NAMALWA (cell line): ENCODE measurements around the gene HLX.

Source experiments
- DNase-seq: peaks from one replicate; pipeline ENCODE4 v3.0.0-alpha.2; 2015; ENCODE audit warnings: low spot score

Gene HLX

DNA sequence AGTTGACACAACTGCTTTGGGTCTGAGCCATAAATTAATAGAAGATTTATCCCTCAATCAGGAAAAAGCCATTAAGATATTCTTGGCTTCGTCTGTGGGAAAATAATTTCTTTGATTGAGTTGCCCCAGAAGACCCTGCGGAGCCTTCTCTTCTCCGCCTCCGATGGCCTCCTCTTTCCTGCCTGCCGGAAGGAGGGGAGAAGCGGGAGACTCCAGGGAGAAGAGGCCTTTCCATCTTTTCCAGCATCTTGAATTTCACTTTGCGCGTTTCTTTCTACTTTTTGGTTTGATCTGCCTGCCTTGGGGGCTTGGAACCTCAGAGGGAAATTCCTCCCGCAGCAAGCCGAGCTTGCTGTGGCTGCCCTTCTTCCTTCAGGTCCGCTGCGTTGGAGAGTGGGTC, 16.8 kb downstream of the HLX start:
- no peak for DNase-seq

DNA sequence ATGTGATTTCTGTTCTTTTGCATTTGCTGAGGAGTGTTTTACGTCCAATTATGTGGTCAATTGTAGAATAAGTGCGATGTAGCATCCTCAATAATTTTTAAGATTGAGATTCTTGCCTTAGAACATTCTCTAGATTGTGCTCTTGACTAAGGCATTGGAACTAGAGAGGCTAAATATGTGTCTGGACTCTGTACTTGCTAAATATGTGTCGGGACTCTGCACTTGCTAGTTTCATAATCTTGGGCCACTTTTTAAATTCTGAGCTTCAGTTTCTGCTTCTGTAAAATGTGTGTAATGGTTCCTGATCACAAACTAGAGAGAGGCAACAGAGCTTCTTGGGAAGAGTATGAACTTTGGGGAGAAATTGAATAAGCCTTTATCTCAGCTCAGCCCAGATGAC, 21.6 kb downstream of the HLX start:
- DNase-seq: no peak

- no peak for DNase-seq
Observed at GRCh38 chr1:220901881-220902280, 22.6 kb downstream of the HLX start.

- DNase-seq: no peak
Observed at GRCh38 chr1:220902916-220903315, 23.7 kb downstream of the HLX start.

DNA sequence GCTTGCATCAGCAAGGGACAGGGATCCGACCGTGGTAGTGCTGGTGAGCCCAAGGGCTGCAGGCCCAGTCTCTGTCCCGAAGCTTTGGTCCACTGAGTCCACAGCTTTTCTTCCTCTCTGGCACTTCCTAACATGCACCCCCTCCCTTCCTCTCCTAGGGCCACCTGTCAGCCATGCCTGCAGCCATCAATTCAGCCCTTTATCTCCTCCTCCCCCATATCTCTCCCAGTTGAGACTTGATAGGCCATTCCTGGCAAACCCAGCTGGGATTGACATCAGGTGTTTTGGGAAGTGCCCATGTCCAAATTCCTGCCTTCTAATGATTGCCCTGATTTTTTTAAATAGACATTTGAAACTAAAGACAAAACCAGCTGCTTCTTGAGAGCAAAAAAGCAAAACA, 25.6 kb downstream of the HLX start:
- no peak for DNase-seq

DNA sequence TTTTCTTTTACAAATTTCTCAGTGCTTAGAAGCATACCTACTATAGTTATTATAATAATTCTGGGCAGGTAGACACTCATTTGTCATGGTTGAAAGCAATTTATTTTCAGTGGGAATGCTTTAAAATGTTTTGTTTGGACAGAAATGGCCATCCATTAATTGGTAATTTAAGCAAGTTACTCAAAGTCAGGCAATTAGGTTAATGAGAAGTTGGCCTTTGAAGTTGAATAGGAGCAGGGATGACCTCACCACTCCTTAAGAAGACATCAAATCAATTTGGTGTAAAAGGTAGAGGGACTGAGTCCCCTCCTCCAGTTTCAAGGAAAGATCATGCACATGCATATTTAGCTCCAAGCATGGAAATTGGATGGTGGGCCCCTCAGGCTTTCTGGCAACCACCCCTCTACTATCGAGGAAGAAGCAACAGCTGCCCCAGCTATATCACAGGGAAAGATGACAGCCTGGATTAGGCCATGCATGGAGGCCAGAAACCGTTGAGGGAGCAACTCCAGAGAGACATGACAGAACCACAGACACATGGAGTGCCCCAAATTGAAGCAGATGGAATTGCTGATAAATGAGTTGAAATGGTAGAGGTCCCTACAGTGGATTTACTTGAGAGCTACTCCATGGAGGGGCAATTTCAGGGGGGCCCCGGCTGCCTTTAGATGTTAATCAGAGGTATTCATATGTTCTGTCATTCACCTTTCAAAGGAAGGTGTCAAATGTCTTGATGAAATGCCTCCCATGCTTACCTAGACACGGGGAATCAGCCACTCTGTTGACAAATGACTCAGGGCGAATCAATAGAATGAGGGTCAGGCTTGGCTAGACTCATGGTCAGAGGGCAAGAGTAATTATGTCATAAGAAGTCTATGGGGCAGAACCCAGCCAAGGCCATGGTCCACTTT, 26.7 kb downstream of the HLX start:
- no peak for DNase-seq

DNA sequence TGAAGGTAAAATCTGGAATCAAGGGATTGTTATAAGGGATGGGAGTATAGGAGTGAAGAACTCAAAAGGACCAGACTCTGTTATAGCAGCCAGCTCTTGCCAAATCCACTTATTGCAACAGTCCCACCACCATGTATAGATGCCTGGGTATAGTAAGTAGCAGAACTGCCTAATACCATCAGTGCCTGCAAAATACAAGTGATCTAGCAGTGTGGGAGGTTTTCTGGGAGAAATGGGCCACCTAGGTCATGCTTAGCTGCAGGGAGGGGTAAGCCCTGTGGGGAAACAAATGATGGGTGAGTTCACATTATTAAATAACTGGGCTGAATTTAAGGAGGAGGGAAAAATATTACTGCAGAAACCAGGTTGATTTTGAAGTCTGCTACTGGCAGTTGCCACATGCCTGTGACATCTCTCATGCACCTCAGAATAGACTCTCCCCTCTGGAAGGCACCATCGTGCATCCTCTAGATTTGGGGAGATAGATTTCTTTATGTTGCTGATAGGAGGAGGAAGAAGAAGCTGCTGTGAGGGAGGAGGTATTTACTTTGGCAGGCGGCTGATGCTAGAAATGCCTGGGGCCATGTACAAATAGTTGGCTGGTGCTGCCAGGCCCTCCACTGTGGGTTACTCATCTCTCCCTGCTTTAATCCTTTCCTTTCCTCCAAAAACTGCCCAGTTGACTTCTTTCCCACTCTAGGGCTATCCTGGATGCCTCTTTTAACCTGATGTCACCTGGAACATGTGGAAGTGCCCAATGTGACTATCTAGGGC, 27.5 kb downstream of the HLX start:
- no peak for DNase-seq

- DNase-seq: peak; percentile 52
Observed at GRCh38 chr1:220908757-220909156, 29.5 kb downstream of the HLX start.

DNA sequence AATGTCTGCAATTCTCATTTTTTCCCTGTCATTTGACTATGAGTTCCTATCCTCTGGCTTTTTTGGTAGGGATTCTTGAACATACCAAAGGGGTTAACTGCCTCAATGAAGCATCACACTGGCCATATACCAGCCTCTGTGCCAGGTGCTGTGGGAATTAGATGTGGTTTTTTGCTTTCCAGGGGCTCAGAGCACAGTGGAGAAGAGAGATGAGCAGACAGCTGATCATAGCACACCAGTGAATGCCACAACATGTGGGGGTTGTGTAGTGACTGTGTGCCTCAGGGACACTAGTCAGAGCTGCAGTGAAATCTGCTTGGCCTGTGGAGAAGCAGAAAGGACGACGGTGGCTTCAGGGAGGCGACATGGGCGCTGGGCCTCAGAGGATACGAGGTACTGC, 30.8 kb downstream of the HLX start:
- no peak for DNase-seq

- DNase-seq: no peak
Observed at GRCh38 chr1:220914283-220915116, 35.3 kb downstream of the HLX start.

DNA sequence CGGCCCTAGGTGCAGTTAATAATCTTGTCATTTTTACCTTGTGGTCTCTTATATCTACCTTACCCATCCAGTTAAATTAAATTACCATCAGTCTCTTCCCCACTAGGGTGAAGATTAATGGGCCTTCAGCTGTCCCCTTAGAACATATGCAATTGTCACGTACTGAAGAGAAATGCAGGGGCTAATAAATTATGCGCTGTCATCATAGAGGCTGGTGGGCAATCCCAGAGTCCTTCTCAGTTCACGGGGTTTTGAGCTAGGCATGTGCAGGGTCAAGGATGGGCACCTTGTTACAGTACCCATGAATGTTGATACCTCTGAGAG, 35.8 kb downstream of the HLX start:
- DNase-seq: no peak

DNA sequence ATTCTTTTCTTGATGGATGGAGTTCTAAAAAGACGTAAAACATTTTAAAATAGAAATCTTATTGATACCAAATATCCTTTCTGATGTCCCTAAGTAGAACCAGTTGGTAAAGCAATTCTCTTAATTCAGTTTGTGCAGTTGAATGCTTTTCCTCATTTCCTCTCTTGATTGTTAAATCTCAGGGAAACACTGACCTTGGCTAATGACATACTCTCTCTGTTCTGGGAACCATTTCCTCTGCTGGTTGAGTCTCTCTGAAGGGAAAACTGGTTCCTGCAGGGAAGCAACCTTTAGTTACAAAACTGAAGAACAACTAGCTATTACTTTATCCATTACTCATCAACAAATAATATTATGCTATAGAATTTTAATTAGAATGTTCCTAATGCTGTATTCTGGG, 36.7 kb downstream of the HLX start:
- no peak for DNase-seq

DNA sequence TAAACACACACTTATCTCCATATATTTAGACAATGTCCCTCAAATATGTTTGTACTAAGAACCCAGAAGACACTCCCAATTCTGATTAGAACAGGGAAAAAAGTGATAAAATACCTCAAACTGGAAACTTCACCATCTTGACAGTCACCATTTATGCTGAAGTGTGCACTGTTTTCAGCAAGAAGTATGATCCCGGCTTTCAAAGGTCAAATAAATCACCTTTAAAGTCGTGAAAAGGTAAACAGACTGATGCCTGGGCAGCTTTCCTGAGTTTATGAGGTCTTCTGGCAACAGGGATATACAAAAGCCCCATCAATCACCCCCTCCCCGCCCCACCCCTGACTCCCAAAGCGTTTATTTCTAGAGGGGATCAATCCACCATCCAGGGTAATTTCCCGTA, 37.9 kb downstream of the HLX start:
- no peak for DNase-seq

DNA sequence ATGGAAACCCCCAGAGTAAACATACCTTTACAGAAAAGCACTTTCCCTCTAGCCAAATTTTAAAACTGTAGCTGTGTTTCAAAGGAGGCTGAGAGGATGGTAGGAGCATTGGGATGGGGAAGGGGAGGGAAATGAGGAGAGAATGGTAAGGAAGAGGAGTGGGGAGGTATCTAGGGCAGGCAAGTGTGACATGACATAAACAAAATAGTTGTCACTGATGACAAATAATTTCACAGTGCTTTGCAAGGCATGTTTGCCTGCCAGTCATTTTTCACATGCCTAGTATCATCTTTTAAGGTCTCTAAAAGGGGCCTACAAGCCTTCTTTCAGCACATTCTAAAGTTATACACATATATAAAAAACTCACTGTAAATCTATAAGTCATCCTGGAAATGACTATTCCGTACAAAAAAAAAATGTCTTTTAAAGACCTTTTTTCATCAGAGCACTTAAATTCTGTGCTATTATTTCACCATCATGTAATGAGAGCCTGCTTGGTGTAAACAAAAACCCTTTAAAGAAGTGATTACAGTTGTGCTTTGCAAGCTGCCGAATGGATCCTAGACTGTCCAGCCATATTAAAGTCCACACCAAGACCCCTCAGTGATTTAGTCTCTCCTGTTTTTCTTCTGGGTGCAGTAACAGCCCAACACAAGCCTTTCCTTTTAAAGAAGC, 38.4 kb downstream of the HLX start:
- DNase-seq: no peak

DNA sequence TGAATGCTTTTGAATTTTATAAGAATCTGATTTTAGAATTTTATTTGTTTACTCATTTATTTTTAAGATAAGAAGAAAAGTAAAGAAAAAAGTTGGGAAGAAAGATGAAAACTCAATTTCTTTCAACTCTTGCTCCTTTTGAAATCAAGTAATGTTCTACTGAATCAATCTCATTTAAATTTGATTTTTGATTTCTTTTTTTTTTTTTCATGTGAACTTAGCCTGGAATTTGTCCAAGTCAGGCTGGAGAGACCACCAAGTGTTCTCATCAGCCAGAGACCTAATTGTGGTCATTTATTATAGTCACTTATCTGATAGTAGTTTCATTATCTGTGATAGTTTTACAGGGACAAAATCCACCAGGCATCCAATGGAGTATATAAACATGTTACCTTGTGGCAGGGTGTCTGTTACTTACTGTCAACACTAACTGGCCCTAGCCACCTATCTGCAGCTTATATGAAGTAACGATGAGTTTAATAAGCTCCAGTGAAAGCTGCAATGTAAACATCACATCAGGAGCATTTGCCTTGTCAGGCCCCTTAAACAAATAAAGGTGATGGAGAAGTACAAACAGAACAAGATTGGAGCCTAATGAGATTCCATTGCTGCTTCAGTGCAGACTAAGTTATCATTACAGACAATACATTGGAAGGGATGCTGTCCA, 39.2 kb downstream of the HLX start:
- no peak for DNase-seq

DNA sequence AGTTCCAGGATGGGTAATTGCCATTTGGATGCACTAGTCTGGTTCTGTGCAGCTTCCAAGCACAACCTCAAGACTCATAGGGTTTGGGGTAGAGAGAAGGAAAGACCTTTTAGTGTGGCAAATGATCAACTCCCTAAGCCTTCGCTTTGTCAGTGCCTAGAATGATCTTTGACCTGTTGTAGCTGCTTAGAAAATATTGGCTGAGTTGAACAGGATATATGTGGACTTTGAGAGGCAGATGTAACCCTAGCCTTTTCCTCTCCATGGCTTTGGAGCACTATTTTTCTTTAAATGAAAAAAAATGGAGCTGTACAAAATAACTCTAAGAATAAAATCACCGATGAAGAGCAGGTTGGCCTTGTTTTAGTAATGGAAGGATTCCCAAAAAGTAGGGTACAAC, 41.7 kb downstream of the HLX start:
- DNase-seq: no peak

DNA sequence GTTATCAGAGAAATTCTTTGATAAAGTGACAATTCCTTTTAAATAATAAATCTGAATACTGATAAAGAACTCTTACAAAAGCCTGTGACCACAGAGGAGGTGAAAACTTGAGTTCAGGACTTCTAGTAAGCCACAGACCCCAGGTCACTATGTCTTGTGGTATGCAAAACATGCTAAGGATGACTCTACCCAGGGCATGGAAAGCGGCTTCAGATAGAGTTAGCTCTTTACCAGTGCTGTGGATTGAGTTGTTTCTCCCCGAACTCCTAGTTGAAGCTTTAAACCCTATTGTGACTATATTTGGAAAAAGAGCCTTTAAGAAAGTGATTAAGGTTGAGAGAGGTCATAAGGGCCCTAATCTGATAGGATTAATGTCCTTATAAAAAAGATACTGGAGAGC, 42.3 kb downstream of the HLX start:
- DNase-seq: no peak

GRCh38 chr1:220921971-220922635, 42.9 kb downstream of the HLX start:
- DNase-seq: no peak

DNA sequence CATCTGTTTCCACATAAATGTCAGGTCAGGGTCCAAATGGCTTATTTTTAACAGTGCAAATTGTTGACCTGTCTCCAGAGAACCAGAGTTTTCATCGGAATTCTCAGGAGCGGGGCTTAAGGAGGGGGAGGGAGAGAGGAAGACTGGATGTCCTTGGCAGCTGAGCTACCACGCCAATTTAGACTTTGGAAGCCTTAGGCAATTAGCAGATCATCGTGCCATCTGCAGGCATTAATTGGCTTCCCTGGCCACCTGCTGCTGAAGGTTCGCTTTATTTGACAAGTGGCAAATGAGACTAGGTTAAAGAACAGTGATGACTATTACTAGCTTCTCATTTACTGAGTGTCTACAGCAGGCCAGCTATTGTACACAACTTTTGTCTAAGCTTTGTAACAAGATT, 43.7 kb downstream of the HLX start:
- no peak for DNase-seq

DNA sequence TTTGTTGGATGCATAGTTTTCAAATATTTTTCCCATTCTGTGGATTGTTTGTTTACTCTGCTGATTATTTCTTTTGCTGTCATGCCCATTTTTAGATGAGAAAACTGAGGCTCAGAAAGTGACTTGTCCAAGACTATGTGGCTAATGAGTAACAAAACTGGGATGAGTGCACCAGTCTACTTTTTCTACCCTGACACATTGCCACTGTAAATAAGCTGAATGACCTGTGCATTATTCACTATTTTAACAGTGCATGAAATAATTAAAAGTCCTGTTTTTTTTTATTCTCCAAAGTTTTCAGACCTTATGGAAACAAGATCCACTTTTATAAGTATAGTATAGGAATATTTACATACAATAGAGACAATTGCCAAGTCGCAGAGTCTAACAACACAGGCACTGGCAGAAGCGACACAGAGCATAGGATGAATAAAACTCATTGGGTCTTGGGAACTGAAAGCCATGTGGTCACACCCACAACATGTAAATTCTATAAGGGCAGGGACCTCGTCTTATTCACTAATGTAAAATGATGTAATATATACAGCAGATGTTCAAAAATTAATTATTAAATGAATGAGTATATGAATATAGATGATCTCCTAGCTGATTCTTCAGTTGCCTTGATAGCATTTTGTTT, 45.2 kb downstream of the HLX start:
- no peak for DNase-seq

DNA sequence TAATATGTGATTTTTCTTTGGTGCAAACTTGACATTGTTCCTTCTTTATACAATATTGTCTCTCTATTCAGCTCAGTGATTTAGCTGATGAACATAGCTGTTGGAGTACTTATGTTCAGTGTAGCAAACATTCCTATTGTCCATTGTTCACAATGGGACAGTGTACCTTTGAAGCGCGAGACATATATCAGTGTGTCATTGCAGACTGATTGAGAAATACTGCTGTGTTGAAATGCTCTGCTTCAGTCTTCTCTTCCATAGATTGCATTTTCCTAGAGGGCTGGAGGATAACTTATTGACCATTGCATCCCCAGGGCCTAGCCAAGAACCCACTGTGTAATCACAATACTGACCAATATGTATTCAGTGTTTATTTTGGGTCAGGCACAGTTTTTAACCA, 46.5 kb downstream of the HLX start:
- DNase-seq: no peak
